Mammary epithelial cell (primary cell): ENCODE data around the gene LIPC.

ENCODE experiments used
- EZH2 ChIP-seq: IDR thresholded peaks from 2 replicates; pipeline ENCODE4 v1.6.1; 2012; ENCODE audit warnings: low read length, inconsistent platforms, borderline replicate concordance
- TF ChIP-seq, protein P1 (sequence below), 2 donors: IDR thresholded peaks in 1 of 2; conservative IDR thresholded peaks in 1 of 2; 2 replicates each; pipeline ENCODE4 v1.5.1; 2011 to 2012; ENCODE audit warnings: inconsistent platforms in 2 of 2, low read length in 2 of 2, mild to moderate bottlenecking in 2 of 2, control low read depth in 1 of 2, low read depth in 1 of 2; ENCODE audit not compliant: insufficient read depth in 1 of 2; ENCODE audit errors: extremely low read depth in 1 of 2

GRCh38 chr15:58590926-58591325 lies 159.1 kb downstream of the LIPC start:
- TF ChIP-seq, protein P1, sequence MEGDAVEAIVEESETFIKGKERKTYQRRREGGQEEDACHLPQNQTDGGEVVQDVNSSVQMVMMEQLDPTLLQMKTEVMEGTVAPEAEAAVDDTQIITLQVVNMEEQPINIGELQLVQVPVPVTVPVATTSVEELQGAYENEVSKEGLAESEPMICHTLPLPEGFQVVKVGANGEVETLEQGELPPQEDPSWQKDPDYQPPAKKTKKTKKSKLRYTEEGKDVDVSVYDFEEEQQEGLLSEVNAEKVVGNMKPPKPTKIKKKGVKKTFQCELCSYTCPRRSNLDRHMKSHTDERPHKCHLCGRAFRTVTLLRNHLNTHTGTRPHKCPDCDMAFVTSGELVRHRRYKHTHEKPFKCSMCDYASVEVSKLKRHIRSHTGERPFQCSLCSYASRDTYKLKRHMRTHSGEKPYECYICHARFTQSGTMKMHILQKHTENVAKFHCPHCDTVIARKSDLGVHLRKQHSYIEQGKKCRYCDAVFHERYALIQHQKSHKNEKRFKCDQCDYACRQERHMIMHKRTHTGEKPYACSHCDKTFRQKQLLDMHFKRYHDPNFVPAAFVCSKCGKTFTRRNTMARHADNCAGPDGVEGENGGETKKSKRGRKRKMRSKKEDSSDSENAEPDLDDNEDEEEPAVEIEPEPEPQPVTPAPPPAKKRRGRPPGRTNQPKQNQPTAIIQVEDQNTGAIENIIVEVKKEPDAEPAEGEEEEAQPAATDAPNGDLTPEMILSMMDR (conservative IDR thresholded peaks at IDR 0.05 in 1 of 2, IDR thresholded peaks at IDR 0.05 in 1 of 2; ENCODE audit: extremely low read depth in 1 of 2, insufficient read depth in 1 of 2, low read depth in 1 of 2, low read length in 2 of 2): no peak
- no peak for TF ChIP-seq EZH2
